Stimulated activated CD4-positive, alpha-beta T cell treated with anti-CD3 and anti-CD28 coated beads, Interleukin-15, amount 100 ng/mL, for 1 hour (primary cell): ENCODE results near the gene STAT5A.

Experiments used
- DNase-seq, 2 donors: peaks; one replicate each; pipeline ENCODE4 v3.0.0-alpha.2; 2020; ENCODE audit warnings: low read depth in 1 of 2, low spot score in 1 of 2

Gene STAT5A

DNA sequence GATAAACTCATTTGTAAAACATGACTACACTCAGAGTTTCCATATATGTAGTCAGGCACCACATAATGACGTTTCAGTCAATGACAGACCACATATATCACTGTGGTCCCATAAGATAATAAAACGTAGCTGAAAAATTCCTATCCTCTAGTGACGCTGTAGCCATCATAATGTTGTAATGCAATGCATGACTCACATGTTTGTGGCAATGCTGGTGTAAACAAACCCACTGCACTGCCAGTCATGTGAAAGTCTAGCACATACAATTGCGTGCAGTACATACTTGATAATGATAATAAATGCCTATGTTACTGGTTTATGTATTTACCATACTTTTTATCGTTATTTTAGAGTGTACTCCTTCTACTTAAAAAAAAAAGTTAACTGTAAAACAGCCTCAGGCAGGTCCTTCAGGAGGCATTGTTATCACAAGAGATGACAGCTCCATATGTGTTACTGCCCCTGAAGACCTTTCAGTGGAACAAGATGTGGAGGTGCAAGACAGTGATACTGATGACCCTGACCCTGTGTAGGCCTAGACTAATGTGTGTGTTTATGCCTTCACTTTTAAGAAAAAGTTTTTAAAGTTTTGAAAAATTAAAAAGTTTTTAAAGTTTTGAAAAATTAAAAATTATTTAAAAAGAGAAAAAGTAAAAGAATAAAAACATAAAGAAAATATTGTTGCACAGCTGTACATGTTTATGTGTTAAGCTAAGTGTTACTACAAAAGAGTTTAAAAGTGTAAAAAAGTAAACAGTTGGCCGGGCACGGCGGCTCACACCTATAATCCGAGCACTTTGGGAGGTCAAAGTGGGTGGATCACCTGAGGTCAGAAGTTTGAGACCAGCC lies 21.2 kb upstream of the STAT5A start:
- DNase-seq = no peak

DNA sequence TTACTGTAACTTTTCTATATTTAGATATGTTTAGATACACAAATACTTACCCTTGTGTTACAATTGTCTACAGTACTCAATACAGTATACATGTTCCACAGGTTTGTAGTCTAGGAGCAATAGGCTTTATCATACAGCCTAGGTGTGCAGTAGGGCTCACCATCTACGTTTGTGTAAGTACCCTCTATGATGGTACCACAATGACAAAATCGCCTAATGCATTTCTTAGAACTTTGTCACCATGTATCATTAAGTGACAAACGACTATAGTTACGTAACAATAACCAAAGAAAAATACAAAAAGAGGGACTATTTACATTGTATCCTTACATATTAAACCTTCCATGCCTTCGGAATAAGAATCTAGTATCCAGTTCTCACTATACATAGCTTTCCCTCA lies 20.1 kb upstream of the STAT5A start:
- no peak for DNase-seq

DNA sequence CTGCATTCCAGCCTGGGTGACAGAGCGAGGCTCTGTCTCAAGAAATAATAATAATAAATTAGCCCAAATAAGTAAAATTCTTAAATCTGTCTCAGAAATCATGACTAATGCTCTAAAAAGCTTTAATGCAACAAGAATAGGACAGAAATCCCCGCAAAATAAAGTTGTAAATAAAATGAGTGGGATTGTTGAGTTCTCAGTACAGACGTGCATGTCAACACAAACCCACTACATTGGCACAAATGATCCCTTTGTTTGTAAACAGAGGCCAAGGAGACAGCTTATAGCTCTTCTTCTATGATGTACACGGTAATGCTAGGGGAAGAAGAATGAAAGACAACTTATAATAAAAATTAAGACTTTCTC lies 18.1 kb upstream of the STAT5A start:
- DNase-seq = no peak

- DNase-seq = no peak
Measured at GRCh38 chr17:42270596-42270995, 17.7 kb upstream of the STAT5A start.

DNA sequence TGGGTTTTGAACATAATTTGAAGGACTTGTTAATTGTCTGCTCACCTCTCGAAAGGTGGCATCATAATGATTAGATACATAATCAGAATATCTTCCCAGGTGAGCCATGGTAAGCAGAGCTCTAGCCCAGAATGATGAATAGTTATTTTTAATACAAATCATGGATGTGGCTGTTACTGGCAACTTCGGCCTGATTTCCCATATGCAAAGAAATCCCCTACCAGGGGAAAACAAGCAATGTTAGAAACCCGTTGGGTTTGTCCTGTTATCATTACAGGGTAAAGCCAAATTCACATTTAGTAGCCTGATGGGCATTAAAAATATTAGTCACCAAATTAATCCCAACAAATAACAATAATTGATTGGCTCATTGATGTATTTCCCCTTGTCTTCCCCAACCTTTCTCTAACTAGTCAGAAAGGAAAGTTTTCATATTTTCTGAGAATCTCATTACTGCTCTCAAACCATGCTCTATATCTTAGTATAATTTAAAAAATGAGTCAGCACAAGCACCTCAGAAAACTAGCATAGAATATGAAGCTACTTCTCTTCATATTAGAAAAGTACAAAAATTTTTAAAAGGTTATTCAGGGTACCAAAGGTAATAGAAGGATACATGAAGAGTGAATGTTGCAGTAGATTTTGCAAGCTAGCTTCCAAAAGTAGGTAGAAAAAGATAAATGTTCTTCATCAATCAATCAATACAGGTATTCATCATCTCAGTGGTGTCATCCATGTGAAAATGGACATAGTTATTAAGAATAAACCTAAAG lies 17.1 kb upstream of the STAT5A start:
- no peak for DNase-seq

GRCh38 chr17:42271779-42272035 lies 16.6 kb upstream of the STAT5A start:
- DNase-seq = no peak

- DNase-seq = no peak
Measured at GRCh38 chr17:42272162-42272907, 16.0 kb upstream of the STAT5A start.

- DNase-seq = no peak
Measured at GRCh38 chr17:42273474-42274252, 14.6 kb upstream of the STAT5A start.

GRCh38 chr17:42274253-42274542 lies 14.1 kb upstream of the STAT5A start:
- DNase-seq = no peak

DNA sequence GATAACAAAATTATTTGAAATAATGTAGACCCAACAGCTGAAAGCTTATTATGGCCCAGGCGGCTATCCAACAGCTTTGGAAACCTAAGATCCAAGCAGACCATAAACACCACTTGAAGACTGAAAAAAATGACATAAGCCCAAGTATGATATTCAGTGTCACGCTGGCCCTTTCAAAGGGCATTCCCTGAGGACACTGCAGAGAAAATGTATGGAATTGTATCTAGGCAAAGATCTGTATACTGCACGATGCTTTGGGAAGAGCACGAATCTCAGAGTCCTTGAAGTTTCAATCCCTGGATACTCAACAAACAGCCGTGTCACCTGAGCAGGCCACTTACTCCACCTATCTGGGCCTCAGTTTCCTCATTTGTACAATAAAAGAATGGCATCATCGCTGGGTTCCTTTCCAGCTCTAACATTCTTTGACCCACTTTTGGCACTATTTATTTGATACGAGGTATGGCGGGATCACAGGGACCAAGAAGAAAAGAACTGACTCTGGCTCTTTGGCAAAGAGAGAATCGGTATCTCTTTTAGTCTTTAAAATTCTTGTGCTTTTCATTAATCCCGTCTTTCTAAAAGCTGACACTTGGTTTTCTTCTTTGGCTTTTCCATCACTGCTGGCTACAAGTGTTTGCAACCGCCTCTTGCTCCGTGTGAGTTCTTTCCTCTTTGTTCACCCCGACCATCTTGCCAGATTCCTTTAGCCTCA lies 13.3 kb upstream of the STAT5A start:
- DNase-seq = no peak

- DNase-seq = peak in 1 of 2 donors; percentile 39
Measured at GRCh38 chr17:42275527-42276358, 12.6 kb upstream of the STAT5A start.

GRCh38 chr17:42276359-42276608 lies 12.0 kb upstream of the STAT5A start, which contains the start of gene STAT5B:
TSS of gene STAT5B (minus strand) at chr17:42276391. CDS start at chr17:42232127, 44,264 bp downstream.
- peak; percentile 50 to 52 for DNase-seq

DNA sequence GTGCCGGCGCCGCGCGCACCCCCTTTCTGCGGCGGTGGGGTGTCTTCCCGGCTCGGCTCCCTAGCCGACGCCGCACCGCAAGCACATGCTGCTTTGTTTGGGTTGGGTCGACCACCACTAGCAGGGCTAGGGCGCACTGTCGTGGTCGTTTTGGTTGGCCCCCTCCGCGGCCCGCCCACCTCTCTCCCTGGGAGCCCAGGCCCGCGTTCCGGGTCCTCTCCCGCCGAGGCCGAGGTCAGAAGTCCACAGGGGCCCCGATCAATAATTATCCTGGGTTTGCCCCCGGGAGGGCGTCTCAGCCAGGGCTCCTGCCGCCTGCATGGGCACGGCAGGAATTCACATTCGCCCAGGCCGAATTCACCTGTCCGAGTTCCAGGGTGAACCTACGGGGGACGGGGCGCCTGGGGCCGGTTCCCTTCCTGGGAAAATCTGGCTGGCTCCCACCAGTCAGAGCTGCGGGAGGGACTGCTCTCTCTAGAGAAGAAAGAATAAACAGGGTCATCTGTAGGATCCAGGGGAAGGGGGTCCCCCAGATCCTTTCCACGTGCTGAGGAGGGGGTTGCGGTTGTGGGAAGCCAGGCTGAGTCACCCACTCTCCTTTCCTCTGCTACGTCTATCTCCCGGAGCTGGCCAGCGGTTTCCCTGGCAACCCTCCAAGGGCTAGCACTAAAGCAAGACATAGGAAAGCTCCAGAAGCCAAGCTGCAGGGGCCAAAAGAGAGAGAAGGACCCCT lies 11.5 kb upstream of the STAT5A start:
- no peak for DNase-seq

GRCh38 chr17:42277342-42277712 lies 11.0 kb upstream of the STAT5A start:
- no peak for DNase-seq

DNA sequence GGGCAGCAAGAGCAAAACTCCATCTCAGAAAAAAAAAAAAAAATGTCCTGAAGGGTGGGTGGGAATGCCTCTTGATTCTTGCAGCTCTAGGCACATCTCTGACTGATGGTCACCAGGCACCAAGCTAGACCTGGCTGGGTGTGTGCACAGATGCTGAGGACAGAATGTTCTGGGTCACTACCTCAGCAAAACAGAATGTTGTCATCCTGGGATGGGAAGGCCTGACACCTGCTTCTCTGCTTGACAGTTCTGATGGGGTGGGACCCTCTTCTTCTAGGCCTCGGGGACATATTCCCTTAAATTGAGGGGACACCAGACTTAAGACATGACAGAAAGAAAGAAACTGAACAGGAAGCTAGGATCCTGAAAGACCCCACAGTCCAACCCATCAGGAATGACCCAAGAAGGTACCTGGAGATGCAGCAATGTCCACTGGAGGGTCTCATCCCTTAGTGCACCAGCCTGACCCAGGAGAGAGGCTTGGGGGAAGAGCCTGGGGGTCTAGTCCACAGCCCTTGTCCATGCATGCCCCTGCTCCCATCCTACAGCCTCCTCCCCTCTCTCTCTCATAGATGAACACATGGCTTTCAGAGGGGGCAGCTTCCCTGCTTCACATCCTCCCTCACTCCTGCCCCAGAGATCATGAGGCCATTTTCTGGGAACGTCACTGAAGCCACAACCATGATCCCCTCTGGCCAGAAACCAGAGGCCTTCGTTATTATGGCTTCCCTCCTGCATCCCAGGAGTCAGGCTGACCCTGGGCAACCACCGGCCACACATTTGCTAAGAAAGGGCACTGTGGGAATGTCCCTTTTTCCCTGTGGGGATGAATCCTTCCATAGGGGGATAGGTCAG lies 8.3 kb upstream of the STAT5A start:
- no peak for DNase-seq

GRCh38 chr17:42281571-42282096 lies 6.7 kb upstream of the STAT5A start:
- no peak for DNase-seq

- DNase-seq = no peak
Measured at GRCh38 chr17:42282478-42283080, 5.7 kb upstream of the STAT5A start.
